ENCODE data around the gene PTPRM. TPM values are rescaled to one million over a fixed set of nuclear protein-coding genes. Genes with fewer than 3 reads are reported as not detected.

PTPRM gene
- total RNA-seq, 1 donor from 2014 or later = 63.2 TPM

DNA sequence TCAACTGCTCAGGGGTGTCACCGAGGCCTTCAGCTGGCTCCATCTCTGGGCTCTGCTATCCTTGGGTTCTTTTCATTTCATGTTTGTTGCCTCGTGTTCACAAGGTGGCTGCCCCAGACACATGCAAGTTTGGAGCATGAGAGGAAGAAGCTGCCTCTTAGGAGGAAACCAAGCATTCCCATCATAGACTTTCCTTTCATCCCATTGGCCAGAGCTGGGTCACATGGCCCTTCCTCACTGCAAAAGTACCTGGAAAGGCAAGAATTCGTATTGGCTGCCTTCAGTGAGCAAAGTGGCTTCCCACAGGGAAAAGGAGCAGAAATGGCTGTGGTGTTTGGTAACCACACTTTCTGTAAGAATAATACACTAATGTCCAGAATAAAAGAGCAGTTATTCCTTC lies 886.4 kb downstream of the PTPRM start:
- no peak for DNase-seq (ENCODE audit: low read depth)
- TF ChIP-seq, protein P1, sequence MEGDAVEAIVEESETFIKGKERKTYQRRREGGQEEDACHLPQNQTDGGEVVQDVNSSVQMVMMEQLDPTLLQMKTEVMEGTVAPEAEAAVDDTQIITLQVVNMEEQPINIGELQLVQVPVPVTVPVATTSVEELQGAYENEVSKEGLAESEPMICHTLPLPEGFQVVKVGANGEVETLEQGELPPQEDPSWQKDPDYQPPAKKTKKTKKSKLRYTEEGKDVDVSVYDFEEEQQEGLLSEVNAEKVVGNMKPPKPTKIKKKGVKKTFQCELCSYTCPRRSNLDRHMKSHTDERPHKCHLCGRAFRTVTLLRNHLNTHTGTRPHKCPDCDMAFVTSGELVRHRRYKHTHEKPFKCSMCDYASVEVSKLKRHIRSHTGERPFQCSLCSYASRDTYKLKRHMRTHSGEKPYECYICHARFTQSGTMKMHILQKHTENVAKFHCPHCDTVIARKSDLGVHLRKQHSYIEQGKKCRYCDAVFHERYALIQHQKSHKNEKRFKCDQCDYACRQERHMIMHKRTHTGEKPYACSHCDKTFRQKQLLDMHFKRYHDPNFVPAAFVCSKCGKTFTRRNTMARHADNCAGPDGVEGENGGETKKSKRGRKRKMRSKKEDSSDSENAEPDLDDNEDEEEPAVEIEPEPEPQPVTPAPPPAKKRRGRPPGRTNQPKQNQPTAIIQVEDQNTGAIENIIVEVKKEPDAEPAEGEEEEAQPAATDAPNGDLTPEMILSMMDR (conservative IDR thresholded peaks at IDR 0.05; ENCODE audit: low read depth, low read length) = no peak
- no peak overlapping the region for H3K4me3 ChIP-seq (ENCODE audit: low read depth, low read length)

DNA sequence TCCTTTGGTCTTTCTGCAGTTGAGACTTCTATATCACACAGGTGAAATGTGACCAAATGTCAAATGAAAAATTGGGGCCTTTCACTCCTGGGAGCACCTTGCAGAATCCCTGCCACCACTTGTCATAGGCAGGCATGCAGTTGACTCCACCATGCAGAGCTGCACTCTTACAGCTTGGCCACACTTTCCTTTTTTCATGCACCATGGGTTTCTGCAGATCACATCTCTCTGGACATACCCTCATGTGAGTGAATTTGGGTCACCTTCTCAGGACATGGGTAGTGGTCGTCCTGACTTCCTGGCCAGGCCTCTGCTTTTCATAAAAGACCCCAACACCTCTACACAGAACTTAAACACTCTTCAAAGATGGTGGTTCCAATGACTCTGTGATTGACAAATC lies 887.0 kb downstream of the PTPRM start:
- no peak for DNase-seq (ENCODE audit: low read depth)
- H3K4me3 ChIP-seq (ENCODE audit: low read depth, low read length) = no peak overlapping the region
- TF ChIP-seq, protein P1 (conservative IDR thresholded peaks at IDR 0.05; ENCODE audit: low read depth, low read length) = no peak

GRCh38 chr18:8455661-8456614 lies 888.8 kb downstream of the PTPRM start:
- no peak for DNase-seq (ENCODE audit: low read depth)
- H3K4me3 ChIP-seq (ENCODE audit: low read depth, low read length) = no peak overlapping the region
- TF ChIP-seq, protein P1 (conservative IDR thresholded peaks at IDR 0.05; ENCODE audit: low read depth, low read length) = no peak
